ENCODE measurements around the gene MAP3K8.
A peak's percentile ranks its signal among the peaks of the same experiment; 100 is the strongest.
"Not testable (repeated sequence)": the region's sequence is repeated elsewhere in the genome, so short reads cannot be mapped to it uniquely, and the experiment has no call there.

MAP3K8 gene

DNA sequence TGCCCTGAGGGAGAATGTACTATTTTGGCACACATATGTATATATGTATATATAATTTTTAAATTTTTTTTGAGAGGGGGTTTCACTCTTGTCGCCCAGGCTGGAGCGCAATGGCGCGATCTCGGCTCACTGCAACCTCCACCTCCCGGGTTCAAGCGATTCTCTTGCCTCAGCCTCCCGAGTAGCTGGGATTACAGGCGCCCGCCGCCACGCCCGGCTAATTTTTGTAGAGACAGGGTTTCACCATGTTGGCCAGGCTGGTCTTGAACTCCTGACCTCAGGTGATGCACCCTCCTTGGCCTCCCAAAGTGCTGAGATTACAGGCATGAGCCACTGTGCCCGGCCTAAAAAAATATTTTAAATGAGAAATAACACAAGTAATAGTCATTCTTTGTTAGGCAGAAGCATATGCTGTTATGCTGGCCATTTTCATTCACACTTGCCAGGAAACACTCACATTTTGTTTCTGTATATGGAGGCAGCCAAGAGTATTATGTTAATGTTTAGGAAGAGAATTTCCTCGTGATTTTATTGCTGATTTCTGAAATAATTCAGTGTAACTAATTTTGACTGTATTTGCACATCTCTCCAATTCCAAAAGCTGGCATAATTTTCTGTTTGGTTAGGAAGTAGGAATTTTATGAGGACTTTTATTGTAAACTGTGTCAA is 1.6 kb downstream of the MAP3K8 start:
- H3K9me3 ChIP-seq (ENCODE audit: control insufficient read depth in 1 of 2, low read length in 2 of 2); H3K27me3 ChIP-seq (ENCODE audit: low read depth, low read length): not testable (repeated sequence)
- Histone ChIP-seq H3K4me3 (ENCODE audit: low read depth in 1 of 2, low read length in 2 of 2) (peak overlapping the region; percentile 83 to 95), H3K4me1 (ENCODE audit: control insufficient read depth in 1 of 2, insufficient read depth in 2 of 2, low read length in 2 of 2) (peaks cover 9 to 17% of the 10 kb centered on the region in 2 donors), H3K27ac (ENCODE audit: low read length) (peak overlapping the region; percentile 96), H3K36me3 (ENCODE audit: control insufficient read depth in 1 of 2, insufficient read depth in 2 of 2, low read length in 2 of 2) (peaks cover 18 to 19% of the 10 kb centered on the region in 2 donors)

- no peaks in the 10 kb centered on the region for H3K9me3 ChIP-seq (ENCODE audit: control insufficient read depth in 1 of 2, low read length in 2 of 2)
- H3K4me3 ChIP-seq (ENCODE audit: low read depth in 1 of 2, low read length in 2 of 2): peak overlapping the region; percentile 49 to 95
- H3K4me1 ChIP-seq (ENCODE audit: control insufficient read depth in 1 of 2, insufficient read depth in 2 of 2, low read length in 2 of 2): peaks cover 9 to 17% of the 10 kb centered on the region in 2 donors
- H3K27me3 ChIP-seq (ENCODE audit: low read depth, low read length): no peaks in the 10 kb centered on the region
- peaks cover 18 to 19% of the 10 kb centered on the region in 2 donors for H3K36me3 ChIP-seq (ENCODE audit: control insufficient read depth in 1 of 2, insufficient read depth in 2 of 2, low read length in 2 of 2)
- peak overlapping the region; percentile 90 for H3K27ac ChIP-seq (ENCODE audit: low read length)
Observed at GRCh38 chr10:30436191-30436611, 2.2 kb downstream of the MAP3K8 start.

DNA sequence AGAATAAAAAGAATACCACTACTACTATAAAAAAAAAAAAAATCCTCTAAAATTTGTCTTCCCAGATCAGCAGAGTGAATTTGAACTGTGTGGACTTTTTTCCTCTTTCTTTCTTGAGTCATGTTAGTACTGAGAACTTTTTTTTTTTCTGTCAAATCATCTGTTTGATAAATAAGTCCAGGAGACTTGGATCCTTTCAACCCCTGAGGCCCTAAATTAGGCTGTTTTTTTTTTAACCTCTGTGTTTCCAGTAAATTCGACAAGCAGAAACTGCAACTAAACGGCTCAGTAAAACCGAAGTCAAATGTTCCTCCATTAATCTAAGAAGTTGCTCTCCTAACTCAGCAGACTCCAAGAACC is 2.7 kb downstream of the MAP3K8 start:
- H3K27ac ChIP-seq (ENCODE audit: low read length): peak overlapping the region; percentile 90
- H3K4me1 ChIP-seq (ENCODE audit: control insufficient read depth in 1 of 2, insufficient read depth in 2 of 2, low read length in 2 of 2): peaks cover 9 to 20% of the 10 kb centered on the region in 2 donors
- peaks cover 18 to 19% of the 10 kb centered on the region in 2 donors for H3K36me3 ChIP-seq (ENCODE audit: control insufficient read depth in 1 of 2, insufficient read depth in 2 of 2, low read length in 2 of 2)
- H3K9me3 ChIP-seq (ENCODE audit: control insufficient read depth in 1 of 2, low read length in 2 of 2): no peaks in the 10 kb centered on the region
- peak overlapping the region; percentile 49 to 95 for H3K4me3 ChIP-seq (ENCODE audit: low read depth in 1 of 2, low read length in 2 of 2)
- H3K27me3 ChIP-seq (ENCODE audit: low read depth, low read length): no peaks in the 10 kb centered on the region

DNA sequence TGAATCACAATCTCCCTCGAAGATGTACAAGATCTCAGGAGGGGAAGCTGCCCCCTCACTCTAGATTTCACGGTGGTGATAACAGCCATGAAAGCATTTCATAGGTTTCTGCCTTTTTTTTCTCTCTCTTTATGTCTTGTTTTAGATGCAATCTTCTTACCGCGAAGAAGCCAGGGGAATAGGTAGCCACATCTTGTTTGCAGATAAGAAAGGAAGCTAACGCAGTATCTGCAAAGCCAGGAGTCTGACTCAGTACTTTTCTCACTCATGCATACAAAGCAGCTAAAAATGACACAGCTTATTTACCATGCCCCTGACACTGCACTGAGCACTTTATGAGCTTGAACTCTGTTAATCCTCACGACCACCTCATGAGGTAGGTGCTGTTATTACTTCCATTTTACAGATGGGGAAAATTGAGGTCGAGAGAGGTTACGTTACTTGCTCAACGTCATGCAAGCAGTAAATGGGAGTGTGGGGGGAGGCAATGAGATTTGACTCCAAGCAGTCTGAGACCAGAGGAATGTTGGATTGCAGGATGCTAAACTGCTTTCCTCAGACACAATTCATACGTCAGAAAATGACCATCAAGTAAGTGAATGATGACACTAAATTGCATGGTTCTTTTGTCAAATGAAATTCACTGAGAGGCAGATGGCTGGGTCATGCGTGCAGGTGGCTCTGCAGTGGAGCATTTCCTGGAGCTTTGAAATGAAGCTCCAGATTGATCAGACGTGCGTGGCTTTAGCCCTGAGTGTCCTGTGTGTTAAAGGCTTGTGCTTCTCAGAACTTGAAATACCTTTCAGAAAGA is 3.3 kb downstream of the MAP3K8 start:
- Histone ChIP-seq H3K9me3 (ENCODE audit: control insufficient read depth in 1 of 2, low read length in 2 of 2) (no peaks in the 10 kb centered on the region), H3K27me3 (ENCODE audit: low read depth, low read length) (no peaks in the 10 kb centered on the region), H3K4me1 (ENCODE audit: control insufficient read depth in 1 of 2, insufficient read depth in 2 of 2, low read length in 2 of 2) (peaks cover 9 to 21% of the 10 kb centered on the region in 2 donors), H3K36me3 (ENCODE audit: control insufficient read depth in 1 of 2, insufficient read depth in 2 of 2, low read length in 2 of 2) (peaks cover 18 to 19% of the 10 kb centered on the region in 2 donors), H3K27ac (ENCODE audit: low read length) (peak overlapping the region; percentile 90), H3K4me3 (ENCODE audit: low read depth in 1 of 2, low read length in 2 of 2) (peak overlapping the region; percentile 49 to 95)

GRCh38 chr10:30438021-30438850 is 4.3 kb downstream of the MAP3K8 start:
- Histone ChIP-seq H3K4me1 (ENCODE audit: control insufficient read depth in 1 of 2, insufficient read depth in 2 of 2, low read length in 2 of 2) (peaks cover 9 to 21% of the 10 kb centered on the region in 2 donors), H3K27me3 (ENCODE audit: low read depth, low read length) (no peaks in the 10 kb centered on the region), H3K9me3 (ENCODE audit: control insufficient read depth in 1 of 2, low read length in 2 of 2) (no peaks in the 10 kb centered on the region), H3K36me3 (ENCODE audit: control insufficient read depth in 1 of 2, insufficient read depth in 2 of 2, low read length in 2 of 2) (peaks cover 18 to 25% of the 10 kb centered on the region in 2 donors), H3K4me3 (ENCODE audit: low read depth in 1 of 2, low read length in 2 of 2) (peak overlapping the region; percentile 49 to 95), H3K27ac (ENCODE audit: low read length) (peak overlapping the region; percentile 90)

DNA sequence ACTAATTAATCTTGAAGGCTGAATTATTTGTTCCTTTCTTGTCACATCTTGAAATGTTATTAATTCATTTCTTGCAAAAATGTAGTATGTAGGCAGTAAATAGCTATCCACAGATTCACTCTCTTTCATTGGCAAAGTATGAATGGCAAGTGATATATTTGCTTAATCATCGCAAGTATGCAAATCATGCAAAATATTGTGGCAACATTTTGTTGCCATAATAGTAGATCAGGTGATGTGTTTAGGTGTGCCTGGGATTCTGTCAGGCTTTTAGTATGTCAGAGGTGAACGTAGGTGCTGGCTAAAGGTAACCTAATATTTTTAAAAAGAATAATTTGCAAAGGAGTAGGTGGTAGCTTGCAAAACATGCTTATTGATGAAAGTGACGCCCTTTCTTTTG is 5.9 kb downstream of the MAP3K8 start:
- no peaks in the 10 kb centered on the region for H3K27me3 ChIP-seq (ENCODE audit: low read depth, low read length)
- no peaks in the 10 kb centered on the region for H3K9me3 ChIP-seq (ENCODE audit: control insufficient read depth in 1 of 2, low read length in 2 of 2)
- H3K27ac ChIP-seq (ENCODE audit: low read length): no peak overlapping the region
- peaks cover 14 to 29% of the 10 kb centered on the region in 2 donors for H3K36me3 ChIP-seq (ENCODE audit: control insufficient read depth in 1 of 2, insufficient read depth in 2 of 2, low read length in 2 of 2)
- peaks cover 9 to 29% of the 10 kb centered on the region in 2 donors for H3K4me1 ChIP-seq (ENCODE audit: control insufficient read depth in 1 of 2, insufficient read depth in 2 of 2, low read length in 2 of 2)
- no peak overlapping the region for H3K4me3 ChIP-seq (ENCODE audit: low read depth in 1 of 2, low read length in 2 of 2)

DNA sequence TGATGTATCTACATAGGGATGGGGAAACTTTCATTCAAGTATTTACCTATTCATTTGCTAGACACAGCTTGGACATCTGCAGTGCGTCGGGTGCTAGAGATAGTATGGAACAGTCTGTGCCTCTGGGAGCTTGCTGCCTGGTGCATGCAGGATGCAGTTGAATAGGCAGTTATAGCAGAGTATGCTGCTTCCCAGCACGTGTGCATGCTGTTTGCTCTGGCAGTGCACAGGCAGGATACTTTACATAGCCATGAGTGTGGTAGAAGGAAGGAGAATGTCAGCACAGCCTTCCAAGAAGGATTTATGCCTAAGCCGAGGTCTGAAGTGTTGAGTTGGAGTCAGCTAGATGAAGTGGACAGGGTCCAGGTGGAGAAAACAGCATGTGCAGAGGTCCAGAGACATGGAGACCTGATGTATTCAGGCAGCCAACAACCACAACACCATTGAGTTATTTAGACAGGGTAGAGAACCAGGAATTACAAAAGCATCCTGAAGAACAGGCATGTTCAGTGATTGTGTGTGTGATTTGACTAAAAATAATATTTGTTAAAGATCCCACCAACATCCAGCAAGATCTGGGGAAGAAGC is 8.1 kb downstream of the MAP3K8 start:
- peaks cover 9 to 35% of the 10 kb centered on the region in 2 donors for H3K4me1 ChIP-seq (ENCODE audit: control insufficient read depth in 1 of 2, insufficient read depth in 2 of 2, low read length in 2 of 2)
- no peaks in the 10 kb centered on the region for H3K27me3 ChIP-seq (ENCODE audit: low read depth, low read length)
- no peaks in the 10 kb centered on the region for H3K9me3 ChIP-seq (ENCODE audit: control insufficient read depth in 1 of 2, low read length in 2 of 2)
- peak overlapping the region; percentile 2 for H3K27ac ChIP-seq (ENCODE audit: low read length)
- H3K36me3 ChIP-seq (ENCODE audit: control insufficient read depth in 1 of 2, insufficient read depth in 2 of 2, low read length in 2 of 2): peaks cover 17 to 27% of the 10 kb centered on the region in 2 donors
- no peak overlapping the region for H3K4me3 ChIP-seq (ENCODE audit: low read depth in 1 of 2, low read length in 2 of 2)

- H3K4me1 ChIP-seq (ENCODE audit: control insufficient read depth in 1 of 2, insufficient read depth in 2 of 2, low read length in 2 of 2): peaks cover 9 to 25% of the 10 kb centered on the region in 2 donors
- H3K36me3 ChIP-seq (ENCODE audit: control insufficient read depth in 1 of 2, insufficient read depth in 2 of 2, low read length in 2 of 2): peaks cover 26 to 29% of the 10 kb centered on the region in 2 donors
- H3K27ac ChIP-seq (ENCODE audit: low read length): peak overlapping the region; percentile 4
- H3K4me3 ChIP-seq (ENCODE audit: low read depth in 1 of 2, low read length in 2 of 2): no peak overlapping the region
- no peaks in the 10 kb centered on the region for H3K27me3 ChIP-seq (ENCODE audit: low read depth, low read length)
- no peaks in the 10 kb centered on the region for H3K9me3 ChIP-seq (ENCODE audit: control insufficient read depth in 1 of 2, low read length in 2 of 2)
Observed at GRCh38 chr10:30443049-30443448, 9.1 kb downstream of the MAP3K8 start.

DNA sequence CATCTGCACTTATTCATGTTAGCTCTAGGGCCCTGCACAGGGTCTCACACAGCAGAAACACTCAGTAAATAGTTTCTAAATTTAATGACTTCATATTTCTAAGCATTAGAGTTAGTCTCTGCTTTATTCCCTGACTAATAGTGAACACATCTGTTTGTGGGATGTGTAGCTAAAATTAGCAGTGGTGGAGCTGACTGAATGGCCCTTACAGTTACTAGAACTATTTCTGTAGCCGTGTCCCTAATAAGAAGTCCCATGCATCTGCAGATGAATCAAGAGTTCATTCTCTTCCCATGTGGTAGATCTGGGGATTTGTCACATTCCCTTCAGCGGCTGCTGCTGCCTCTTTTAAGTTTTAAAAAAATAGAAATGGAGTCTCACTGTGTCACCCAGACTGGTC is 11.7 kb downstream of the MAP3K8 start:
- no peaks in the 10 kb centered on the region for H3K27me3 ChIP-seq (ENCODE audit: low read depth, low read length)
- peaks cover 0 to 19% of the 10 kb centered on the region in 2 donors for H3K4me1 ChIP-seq (ENCODE audit: control insufficient read depth in 1 of 2, insufficient read depth in 2 of 2, low read length in 2 of 2)
- H3K4me3 ChIP-seq (ENCODE audit: low read depth in 1 of 2, low read length in 2 of 2): no peak overlapping the region
- H3K27ac ChIP-seq (ENCODE audit: low read length): peak overlapping the region; percentile 53
- H3K36me3 ChIP-seq (ENCODE audit: control insufficient read depth in 1 of 2, insufficient read depth in 2 of 2, low read length in 2 of 2): peaks cover 28 to 39% of the 10 kb centered on the region in 2 donors
- no peaks in the 10 kb centered on the region for H3K9me3 ChIP-seq (ENCODE audit: control insufficient read depth in 1 of 2, low read length in 2 of 2)

- no peak overlapping the region for H3K4me3 ChIP-seq (ENCODE audit: low read depth in 1 of 2, low read length in 2 of 2)
- no peak overlapping the region for H3K27ac ChIP-seq (ENCODE audit: low read length)
- no peaks in the 10 kb centered on the region for H3K27me3 ChIP-seq (ENCODE audit: low read depth, low read length)
- H3K4me1 ChIP-seq (ENCODE audit: control insufficient read depth in 1 of 2, insufficient read depth in 2 of 2, low read length in 2 of 2): peaks cover 0 to 15% of the 10 kb centered on the region in 2 donors
- H3K9me3 ChIP-seq (ENCODE audit: control insufficient read depth in 1 of 2, low read length in 2 of 2): no peaks in the 10 kb centered on the region
- H3K36me3 ChIP-seq (ENCODE audit: control insufficient read depth in 1 of 2, insufficient read depth in 2 of 2, low read length in 2 of 2): peaks cover 32 to 44% of the 10 kb centered on the region in 2 donors
Observed at GRCh38 chr10:30447125-30447799, 13.3 kb downstream of the MAP3K8 start.
